Neuronal stem cell (in vitro differentiated cells): ENCODE data around the gene USP17L27.
"Not testable (repeated sequence)": the region's sequence is repeated elsewhere in the genome, so short reads cannot be mapped to it uniquely, and the experiment has no call there.

Source experiments
- DNase-seq: peaks from one replicate; pipeline ENCODE4 v3.0.0-alpha.2; 2013; ENCODE audit warnings: low spot score
- H2AFZ ChIP-seq: one replicate; pipeline ENCODE4 v1.6.1; 2013; ENCODE audit warnings: mild to moderate bottlenecking, low read length, inconsistent platforms
- H2AK5ac ChIP-seq: 2 replicates; pipeline ENCODE4 v1.6.1; 2013; ENCODE audit warnings: low read depth, mild to moderate bottlenecking, inconsistent platforms, low read length, moderate library complexity, mixed read lengths
- H2BK120ac ChIP-seq: 2 replicates; pipeline ENCODE4 v1.6.1; 2013; ENCODE audit warnings: low read depth, mild to moderate bottlenecking, inconsistent platforms, low read length, moderate library complexity, mixed read lengths
- H2BK12ac ChIP-seq: one replicate; pipeline ENCODE4 v1.6.1; 2013; ENCODE audit warnings: low read length, inconsistent platforms
- H2BK15ac ChIP-seq: 2 replicates; pipeline ENCODE4 v1.6.1; 2013; ENCODE audit warnings: mild to moderate bottlenecking, low read length, inconsistent platforms, mixed read lengths
- H2BK5ac ChIP-seq: one replicate; pipeline ENCODE4 v1.6.1; 2013; ENCODE audit warnings: inconsistent platforms, mild to moderate bottlenecking, low read length, moderate library complexity
- H3K14ac ChIP-seq: one replicate; pipeline ENCODE4 v1.6.1; 2013; ENCODE audit warnings: low read length, inconsistent platforms
- H3K18ac ChIP-seq: 2 replicates; pipeline ENCODE4 v1.6.1; 2013; ENCODE audit warnings: low read length, inconsistent platforms
- H3K23ac ChIP-seq: 2 replicates; pipeline ENCODE4 v1.6.1; 2013; ENCODE audit warnings: low read depth, mild to moderate bottlenecking, mixed read lengths, low read length, inconsistent platforms; ENCODE audit not compliant: poor library complexity
- H3K27ac ChIP-seq: replicated peaks from 3 replicates; pipeline ENCODE4 v1.5.1; 2013; ENCODE audit warnings: low read length, inconsistent platforms
- H3K27me3 ChIP-seq, 3 experiments: 2 replicates each; pipeline ENCODE4 v1.6.1; 2013; ENCODE audit warnings: low read length in 3 of 3, mild to moderate bottlenecking in 2 of 3, inconsistent platforms in 1 of 3, low read depth in 1 of 3, mixed read lengths in 1 of 3, moderate library complexity in 1 of 3; ENCODE audit not compliant: control insufficient read depth in 3 of 3, insufficient read depth in 3 of 3
- H3K36me3 ChIP-seq, 2 donors: replicated peaks in 1 of 2; 2 replicates each; pipeline ENCODE4 v1.6.1; 2013; ENCODE audit warnings: low read length in 2 of 2; ENCODE audit not compliant: control insufficient read depth in 2 of 2, insufficient read depth in 2 of 2
- H3K4ac ChIP-seq: 2 replicates; pipeline ENCODE4 v1.6.1; 2013; ENCODE audit warnings: inconsistent platforms, mild to moderate bottlenecking, low read length, moderate library complexity
- H3K4me1 ChIP-seq, 2 donors: 1 replicate in 1 of 2; 2 replicates in 1 of 2; pipeline ENCODE4 v1.6.1; 2013; ENCODE audit warnings: low read length in 2 of 2, low read depth in 1 of 2; ENCODE audit not compliant: control insufficient read depth in 2 of 2, insufficient read depth in 1 of 2
- H3K4me2 ChIP-seq: one replicate; pipeline ENCODE4 v1.6.1; 2013; ENCODE audit warnings: mild to moderate bottlenecking, low read length, inconsistent platforms; ENCODE audit not compliant: insufficient read depth, poor library complexity, severe bottlenecking
- H3K4me3 ChIP-seq, 2 donors: 2 replicates each; pipeline ENCODE4 v1.5.1; 2013; ENCODE audit warnings: low read length in 2 of 2, mild to moderate bottlenecking in 2 of 2, inconsistent platforms in 1 of 2, moderate library complexity in 1 of 2
- H3K79me1 ChIP-seq: one replicate; pipeline ENCODE4 v1.6.1; 2013; ENCODE audit warnings: low read depth, mild to moderate bottlenecking, inconsistent platforms, low read length, moderate library complexity
- H3K9ac ChIP-seq: one replicate; pipeline ENCODE4 v1.6.1; 2013; ENCODE audit warnings: mild to moderate bottlenecking, low read depth, low read length, inconsistent platforms; ENCODE audit not compliant: poor library complexity
- H3K9me3 ChIP-seq, 2 donors: replicated peaks in 1 of 2; 2 replicates each; pipeline versions ENCODE3 to v1.6.1; 2013; ENCODE audit warnings: low read length in 2 of 2, mild to moderate bottlenecking in 2 of 2, inconsistent platforms in 1 of 2, low read depth in 1 of 2, mixed read lengths in 1 of 2, moderate library complexity in 1 of 2; ENCODE audit not compliant: control insufficient read depth in 2 of 2, insufficient read depth in 1 of 2
- H4K8ac ChIP-seq: one replicate; pipeline ENCODE4 v1.6.1; 2013; ENCODE audit warnings: low read depth, mild to moderate bottlenecking, inconsistent platforms, low read length, moderate library complexity
- H4K91ac ChIP-seq: one replicate; pipeline ENCODE4 v1.6.1; 2013; ENCODE audit warnings: low read length, low read depth, mild to moderate bottlenecking, inconsistent platforms; ENCODE audit not compliant: poor library complexity
- WGBS, 2 donors: extraction: QIAGEN DNeasy Blood & Tissue Kit; methylation state at CpG; one replicate each; pipeline ENCODE4 v1.1.7; 2013; ENCODE audit warnings: missing lambda C conversion rate in 2 of 2, mixed read lengths in 1 of 2; ENCODE audit not compliant: insufficient read length in 2 of 2, insufficient replicate concordance in 1 of 2; ENCODE audit errors: extremely low coverage in 2 of 2; 5-methylcytosine and 5-hydroxymethylcytosine counted together

Gene USP17L27

DNA sequence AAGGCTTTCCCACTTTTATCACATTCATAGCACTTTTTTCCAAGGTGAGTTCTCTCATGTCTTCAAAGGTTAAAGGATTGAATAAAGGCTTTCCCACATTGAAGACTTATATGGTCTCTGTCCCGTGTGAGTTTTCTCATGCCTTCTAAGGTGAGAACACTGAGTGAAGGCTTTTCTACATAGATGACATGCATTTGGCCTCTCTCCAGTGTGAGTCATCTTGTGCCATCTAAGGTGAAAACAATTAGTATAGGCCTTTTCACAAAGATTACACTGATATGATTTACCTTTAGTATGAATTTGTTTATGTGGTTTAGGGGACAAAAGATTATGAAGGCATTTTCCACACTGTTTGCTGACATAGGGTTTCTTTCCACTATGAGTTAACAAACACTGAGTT lies 40.2 kb downstream of the USP17L27 start:
- H3K4ac ChIP-seq: no peak overlapping the region
- no peak overlapping the region for H3K18ac ChIP-seq
- no peak overlapping the region for H2BK120ac ChIP-seq
- H3K27ac ChIP-seq: no peak overlapping the region
- H3K14ac ChIP-seq: no peak overlapping the region
- no peak overlapping the region for H2BK15ac ChIP-seq
- H3K36me3 ChIP-seq: no peaks in the 10 kb centered on the region
- WGBS, 2 donors: no CpG with 5 or more reads among the region's 1 CpG
- H3K27me3 ChIP-seq: no peaks in the 10 kb centered on the region
- H3K9ac ChIP-seq: no peak overlapping the region
- no peak overlapping the region for H4K91ac ChIP-seq
- H2BK5ac ChIP-seq: no peak overlapping the region
- H3K4me1 ChIP-seq: no peaks in the 10 kb centered on the region
- no peaks in the 10 kb centered on the region for H3K9me3 ChIP-seq
- no peaks in the 10 kb centered on the region for H3K79me1 ChIP-seq
- no peak overlapping the region for H2AFZ ChIP-seq
- no peak for DNase-seq
- H2BK12ac ChIP-seq: no peak overlapping the region
- no peak overlapping the region for H3K4me2 ChIP-seq
- H3K23ac ChIP-seq: no peak overlapping the region
- H4K8ac ChIP-seq: no peak overlapping the region
- no peak overlapping the region for H2AK5ac ChIP-seq
- H3K4me3 ChIP-seq: no peak overlapping the region

DNA sequence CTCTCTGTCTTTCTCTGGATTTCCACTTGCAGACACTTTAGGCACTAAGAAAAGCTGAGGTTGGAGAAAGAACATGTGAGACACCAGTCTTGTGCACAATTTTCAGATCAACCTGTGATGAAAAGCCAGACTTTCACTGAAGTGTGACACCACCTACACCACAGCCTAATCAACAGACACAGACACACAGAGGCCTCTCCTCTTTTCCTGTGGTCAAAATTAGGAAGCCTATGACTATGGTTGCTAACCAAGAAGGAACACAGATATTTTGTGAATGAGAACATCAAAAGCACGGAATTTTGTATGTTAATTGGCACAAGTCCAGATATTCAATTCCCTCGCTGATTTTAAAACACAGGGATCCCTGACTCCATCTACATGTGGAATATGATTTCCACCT lies 45.1 kb downstream of the USP17L27 start:
- not testable (repeated sequence) for H2BK12ac ChIP-seq, H2BK15ac ChIP-seq, DNase-seq, H3K4me1 ChIP-seq, H2AK5ac ChIP-seq, H2AFZ ChIP-seq, H4K8ac ChIP-seq, H3K4ac ChIP-seq, H2BK5ac ChIP-seq, H3K27me3 ChIP-seq, H3K14ac ChIP-seq, H3K9ac ChIP-seq, H3K18ac ChIP-seq, H3K4me3 ChIP-seq, H3K9me3 ChIP-seq, H3K79me1 ChIP-seq, H3K27ac ChIP-seq, H3K36me3 ChIP-seq, H2BK120ac ChIP-seq, H3K4me2 ChIP-seq, H4K91ac ChIP-seq, H3K23ac ChIP-seq
- no CpG with 5 or more reads among the region's 2 CpGs for WGBS, 2 donors
